GM19328 (cell line): ENCODE results near the gene CFAP69.

ENCODE experiments used
- ATAC-seq: cut with Tn5 transposase; IDR thresholded peaks from one replicate; pipeline ENCODE4 v1.9.1; 2021; ENCODE audit warnings: mild to moderate bottlenecking, moderate library complexity; ENCODE audit not compliant: unreplicated experiment

Gene CFAP69

GRCh38 chr7:90244909-90245851, at the start of gene CFAP69:
TSS of gene CFAP69 (plus strand) at chr7:90245174. CDS start at chr7:90245425, 251 bp downstream.
- ATAC-seq: peak; percentile 88

GRCh38 chr7:90201500-90202195, 43.3 kb upstream of the CFAP69 start:
- no peak for ATAC-seq

GRCh38 chr7:90207956-90208355, 37.0 kb upstream of the CFAP69 start:
- no peak for ATAC-seq

DNA sequence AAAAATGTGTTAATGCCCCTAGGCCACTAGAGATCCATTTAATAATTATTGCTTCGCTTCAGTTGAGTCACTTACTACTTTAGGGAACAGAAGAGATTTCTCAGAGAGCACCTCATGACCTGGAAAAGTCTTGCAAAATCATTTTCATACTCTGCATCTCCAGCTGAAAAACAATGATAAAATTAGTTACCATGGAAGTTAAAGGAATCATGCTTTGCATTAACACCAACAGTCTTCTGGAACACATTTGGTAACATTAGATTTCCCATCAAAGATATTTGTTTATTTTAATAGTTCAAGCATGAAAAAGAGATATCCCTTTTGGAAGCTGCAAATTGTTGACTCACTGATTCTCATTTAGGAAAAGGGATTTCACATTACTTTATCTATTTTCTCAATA, 35.2 kb upstream of the CFAP69 start:
- no peak for ATAC-seq

- no peak for ATAC-seq
These were observed 34.5 kb upstream of the CFAP69 start for GRCh38 chr7:90210475-90210874.

DNA sequence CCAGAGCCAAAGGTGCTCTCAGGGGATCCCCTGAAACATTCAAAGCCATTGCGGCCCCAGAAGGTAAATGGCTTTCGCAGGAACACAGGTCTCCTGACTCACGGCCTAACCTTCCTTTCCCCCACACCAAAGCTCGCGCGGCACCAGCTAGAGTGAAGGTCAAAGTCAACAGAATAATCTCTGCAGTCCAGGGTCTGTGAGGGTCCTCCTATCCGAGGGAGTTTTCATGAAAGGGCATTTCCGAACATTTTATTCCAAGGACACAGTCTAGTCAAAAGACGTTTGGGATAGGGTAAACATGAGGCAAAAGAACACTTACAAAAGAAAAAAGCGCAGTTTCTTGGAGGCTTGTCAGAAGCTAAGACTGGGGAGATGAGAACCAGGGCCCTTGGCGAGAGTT, 34.0 kb upstream of the CFAP69 start:
- ATAC-seq: no peak

GRCh38 chr7:90211391-90212148, 33.4 kb upstream of the CFAP69 start, which contains the start of gene STEAP2:
TSS of gene STEAP2 (plus strand) at chr7:90211740. CDS start at chr7:90225083, 13,343 bp downstream.
- peak; percentile 80 for ATAC-seq

- peak; percentile 12 for ATAC-seq
These were observed 32.9 kb upstream of the CFAP69 start for GRCh38 chr7:90212149-90212495.

GRCh38 chr7:90213521-90213920, 31.5 kb upstream of the CFAP69 start:
- ATAC-seq: no peak

- ATAC-seq: no peak
These were observed 28.8 kb upstream of the CFAP69 start for GRCh38 chr7:90216080-90216674.

- no peak for ATAC-seq
These were observed 28.2 kb upstream of the CFAP69 start for GRCh38 chr7:90216771-90217170.

DNA sequence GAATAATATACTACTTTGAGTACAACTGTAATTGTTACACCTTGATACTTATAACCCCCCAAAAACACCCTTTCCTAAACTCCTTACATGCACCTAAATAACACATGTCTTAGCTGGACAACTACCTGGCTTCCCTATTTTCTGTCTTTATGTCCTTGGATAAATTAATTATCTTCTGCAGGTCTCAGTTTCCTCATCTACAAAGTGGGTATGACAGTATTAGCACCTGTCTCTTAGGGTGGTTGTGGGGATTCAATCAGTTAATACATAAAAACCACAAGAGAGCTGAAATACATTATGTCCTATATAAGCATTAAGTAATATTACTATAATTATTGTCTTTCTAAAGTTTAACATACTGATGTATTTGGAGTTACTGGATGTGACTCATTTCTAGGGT, 22.6 kb upstream of the CFAP69 start:
- ATAC-seq: no peak

DNA sequence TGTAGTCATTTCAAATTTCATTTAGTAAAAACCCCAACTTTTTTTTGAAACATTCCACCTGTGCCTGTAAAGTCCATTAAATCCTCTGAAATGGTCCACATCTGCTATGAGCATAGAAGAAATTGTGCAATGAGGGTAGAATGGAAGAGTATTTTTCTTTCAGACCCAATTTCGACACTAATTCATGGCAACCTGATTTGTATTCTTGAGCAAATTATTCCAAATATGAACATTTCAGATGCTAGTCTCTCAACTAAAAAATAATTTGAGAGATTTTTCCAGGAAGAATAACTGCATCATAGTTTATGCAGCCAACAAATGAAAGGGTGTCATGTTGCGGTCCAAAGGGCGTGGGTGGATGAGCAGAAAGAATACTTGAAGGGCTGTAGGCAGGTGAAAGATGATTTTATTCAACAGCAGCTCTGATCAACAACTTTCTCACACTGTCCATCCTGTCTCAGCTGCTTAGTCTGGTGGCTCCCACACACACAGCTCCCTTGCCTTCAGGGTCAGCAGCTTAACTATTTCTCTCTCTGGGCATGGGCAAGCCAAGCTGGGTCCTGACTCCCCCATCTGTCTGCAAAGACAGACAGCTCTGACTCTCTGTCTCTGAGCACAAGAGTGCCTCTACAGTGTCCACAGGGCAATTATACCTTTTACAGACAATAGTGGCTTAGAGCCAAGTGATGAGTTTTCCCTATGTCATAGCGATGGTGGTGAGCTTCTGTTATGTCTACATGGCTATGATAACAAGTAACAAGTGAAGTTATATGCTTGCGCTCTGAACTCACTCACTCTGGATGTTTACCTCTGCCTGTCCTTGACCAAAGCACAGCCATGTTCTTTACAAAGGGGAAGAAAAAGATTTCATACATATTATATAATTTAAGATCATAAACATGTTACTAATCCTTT, 21.9 kb upstream of the CFAP69 start:
- no peak for ATAC-seq

DNA sequence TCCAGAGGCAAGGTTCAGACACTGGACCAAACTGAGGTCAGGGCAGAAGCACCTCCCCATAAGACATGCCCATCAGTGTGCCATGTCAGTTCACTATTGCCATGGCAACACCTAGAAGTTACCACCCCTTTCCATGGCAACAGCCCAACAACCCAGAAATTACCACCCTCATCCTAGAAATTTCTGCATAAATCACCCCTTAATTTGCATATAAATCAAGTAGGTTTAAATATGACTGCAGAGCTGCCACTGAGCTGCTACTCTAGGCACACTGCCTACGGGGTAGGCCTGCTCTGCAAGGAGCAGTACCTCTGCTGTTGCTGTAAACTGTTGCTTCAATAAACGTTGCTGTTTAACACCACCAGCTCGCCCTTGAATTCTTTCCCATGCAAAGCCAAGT, 20.8 kb upstream of the CFAP69 start:
- ATAC-seq: no peak

GRCh38 chr7:90225181-90225580, 19.8 kb upstream of the CFAP69 start:
- ATAC-seq: no peak

GRCh38 chr7:90225601-90226000, 19.4 kb upstream of the CFAP69 start:
- ATAC-seq: no peak

GRCh38 chr7:90227259-90227658, 17.7 kb upstream of the CFAP69 start:
- no peak for ATAC-seq

DNA sequence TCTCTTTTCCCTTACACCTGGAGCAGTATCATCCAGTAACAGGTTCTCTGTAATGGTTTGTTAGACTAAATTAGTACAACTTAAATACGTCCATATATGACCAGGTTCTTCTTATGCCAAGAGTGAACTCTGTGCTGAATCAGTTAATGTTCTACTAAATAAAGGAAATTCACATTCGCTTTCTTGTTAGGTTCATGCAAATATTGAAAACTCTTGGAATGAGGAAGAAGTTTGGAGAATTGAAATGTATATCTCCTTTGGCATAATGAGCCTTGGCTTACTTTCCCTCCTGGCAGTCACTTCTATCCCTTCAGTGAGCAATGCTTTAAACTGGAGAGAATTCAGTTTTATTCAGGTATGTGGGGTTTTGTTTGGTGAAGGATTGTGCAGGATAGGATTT, 15.3 kb upstream of the CFAP69 start:
- ATAC-seq: no peak

- no peak for ATAC-seq
These were observed 14.1 kb upstream of the CFAP69 start for GRCh38 chr7:90230834-90231233.

DNA sequence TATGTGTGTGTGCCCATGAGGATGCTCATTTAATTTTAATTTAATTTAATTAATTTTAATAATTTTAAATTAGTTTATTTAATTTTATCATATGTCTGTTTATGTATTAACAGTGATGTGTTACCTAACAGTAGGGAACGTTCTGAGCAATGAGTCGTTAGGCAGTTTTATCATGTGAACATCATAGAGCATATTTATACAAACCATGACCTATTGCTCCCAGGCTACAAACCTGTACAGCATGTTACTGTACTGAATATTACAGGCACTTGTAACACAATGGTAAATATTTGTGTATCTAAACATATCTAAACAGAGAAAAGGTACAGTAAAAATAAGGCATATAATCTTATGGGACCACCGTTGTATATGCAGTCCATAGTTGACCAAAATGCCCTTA, 13.7 kb upstream of the CFAP69 start:
- no peak for ATAC-seq
